NCI-H510A treated with DMSO at 0.1 percent for 48 hours (cell line): Measurements from ENCODE around the gene MARVELD3.
"Not testable (repeated sequence)": the region's sequence is repeated elsewhere in the genome, so short reads cannot be mapped to it uniquely, and the experiment has no call there.

Source experiments
- DNase-seq: peaks from one replicate; lab custom pipeline; 2025; lab: John Stamatoyannopoulos, UW

Gene MARVELD3

GRCh38 chr16:71672125-71672524, 46.1 kb downstream of the MARVELD3 start:
- no peak for DNase-seq

GRCh38 chr16:71672803-71673581, 47.0 kb downstream of the MARVELD3 start:
- DNase-seq = no peak

GRCh38 chr16:71673582-71673973, 47.6 kb downstream of the MARVELD3 start:
- DNase-seq = no peak

GRCh38 chr16:71674229-71674628, 48.2 kb downstream of the MARVELD3 start:
- no peak for DNase-seq

GRCh38 chr16:71675380-71675779, 49.4 kb downstream of the MARVELD3 start:
- no peak for DNase-seq

DNA sequence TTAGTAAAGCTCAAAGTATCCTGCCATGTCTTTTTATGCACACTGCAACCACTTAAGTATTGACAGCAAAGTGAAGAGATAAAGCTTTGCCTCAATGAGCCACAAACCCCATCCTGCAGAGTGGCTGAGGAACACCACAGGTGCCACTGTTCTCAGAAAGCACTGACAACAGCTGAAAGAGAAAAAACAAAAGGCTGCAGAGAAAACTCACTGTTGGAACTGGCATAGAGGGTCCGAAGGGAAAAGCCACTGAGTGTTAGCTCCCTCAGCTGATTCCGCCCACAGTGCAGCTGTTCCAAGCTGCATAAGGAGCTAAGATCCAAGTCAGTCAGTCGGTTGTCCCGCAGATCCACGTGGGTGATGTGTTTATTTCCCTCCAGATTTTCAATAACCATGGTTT, 50.3 kb downstream of the MARVELD3 start:
- no peak for DNase-seq

- no peak for DNase-seq
These were observed 55.4 kb downstream of the MARVELD3 start for GRCh38 chr16:71681360-71681759.

- not testable (repeated sequence) for DNase-seq
These were observed 58.3 kb downstream of the MARVELD3 start for GRCh38 chr16:71684280-71684679.
